GM12891 (cell line): ENCODE results near the gene KCNK15.

Source experiments
- POLR2A ChIP-seq: IDR thresholded peaks from 2 replicates; pipeline ENCODE4 v1.6.1; 2011; ENCODE audit warnings: low read depth, low read length, control low read depth
- POLR2AphosphoS5 ChIP-seq: IDR thresholded peaks from 2 replicates; pipeline ENCODE4 v1.6.1; 2011; ENCODE audit warnings: low read depth, low read length, control low read depth
- SPI1 ChIP-seq: IDR thresholded peaks from 2 replicates; pipeline ENCODE4 v1.6.1; 2011; ENCODE audit warnings: low read depth, low read length, control low read depth
- TAF1 ChIP-seq: IDR thresholded peaks from 2 replicates; pipeline ENCODE4 v1.6.1; 2011; ENCODE audit warnings: low read depth, low read length, control low read depth

GRCh38 chr20:44701858-44702256, 43.8 kb upstream of the KCNK15 start:
- TF ChIP-seq POLR2A (no peak), POLR2AphosphoS5 (no peak), SPI1 (no peak), TAF1 (no peak)
